GM18499 (cell line): ENCODE data around the gene PUSL1.

ENCODE experiments used
- ATAC-seq: cut with Tn5 transposase; IDR thresholded peaks from one replicate; pipeline ENCODE4 v1.9.1; 2021; ENCODE audit warnings: moderate number of reproducible peaks; ENCODE audit not compliant: insufficient read depth, unreplicated experiment

The PUSL1 gene

DNA sequence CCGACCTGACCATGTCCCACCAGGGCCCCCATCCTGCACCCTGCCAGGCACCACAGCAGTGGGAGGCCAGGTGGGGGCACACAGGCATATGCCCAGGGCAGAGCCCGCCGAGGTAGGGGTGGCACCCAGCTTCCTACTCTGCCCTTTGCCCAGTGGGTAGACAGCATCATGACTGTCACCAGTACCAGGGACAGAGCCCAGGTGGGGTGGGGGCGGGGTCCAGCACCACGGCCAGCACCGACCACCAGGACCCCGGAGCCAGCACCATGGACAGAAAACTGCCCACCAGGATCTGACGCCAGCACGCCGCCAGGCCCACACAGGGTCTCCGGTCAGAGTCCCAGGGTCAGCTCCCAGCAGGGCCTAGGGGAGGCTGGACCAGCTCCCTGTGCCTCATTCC is 26.4 kb downstream of the PUSL1 start:
- no peak for ATAC-seq

DNA sequence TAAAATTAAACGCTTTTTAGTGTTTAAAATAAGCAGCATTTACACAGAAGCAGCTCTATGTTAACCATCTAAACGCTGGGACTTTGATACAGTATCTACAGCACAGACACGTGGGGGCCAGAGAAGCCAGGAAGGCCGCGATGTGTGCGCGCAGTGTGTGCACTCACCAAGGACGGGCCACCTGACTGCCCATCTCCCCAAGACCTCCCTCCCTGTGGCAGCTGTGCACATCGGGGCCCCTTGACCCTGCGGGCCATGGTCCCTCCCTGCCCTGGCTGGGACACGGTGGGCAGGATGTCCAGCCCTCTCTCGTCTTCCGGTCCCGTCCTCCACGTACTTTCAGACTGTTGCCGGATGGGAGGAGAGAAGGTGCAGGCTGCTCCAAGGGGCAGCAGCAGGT is 26.9 kb downstream of the PUSL1 start:
- ATAC-seq: no peak

DNA sequence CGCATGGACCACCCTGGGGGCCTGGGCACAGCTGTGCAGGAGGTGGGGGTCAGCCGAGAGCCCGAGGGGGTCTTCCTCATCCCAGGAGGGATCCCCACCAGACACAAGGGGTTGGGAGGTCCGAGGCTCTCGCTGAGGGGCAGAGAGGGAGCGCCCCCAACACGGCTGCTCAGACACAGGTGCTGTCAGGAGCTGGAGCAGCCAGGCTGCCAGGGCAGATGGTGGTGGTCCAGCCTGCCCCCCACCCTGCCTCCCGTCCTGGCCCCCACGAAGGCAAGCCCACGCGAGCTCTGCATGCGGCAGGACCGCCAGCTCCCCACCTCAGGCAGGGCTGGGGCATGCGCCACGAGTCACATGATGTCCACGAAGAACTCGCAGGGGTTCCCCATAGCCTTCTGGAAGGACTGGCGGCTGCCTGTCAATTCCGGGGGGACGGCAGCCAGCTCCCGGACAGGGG is 27.4 kb downstream of the PUSL1 start:
- no peak for ATAC-seq

DNA sequence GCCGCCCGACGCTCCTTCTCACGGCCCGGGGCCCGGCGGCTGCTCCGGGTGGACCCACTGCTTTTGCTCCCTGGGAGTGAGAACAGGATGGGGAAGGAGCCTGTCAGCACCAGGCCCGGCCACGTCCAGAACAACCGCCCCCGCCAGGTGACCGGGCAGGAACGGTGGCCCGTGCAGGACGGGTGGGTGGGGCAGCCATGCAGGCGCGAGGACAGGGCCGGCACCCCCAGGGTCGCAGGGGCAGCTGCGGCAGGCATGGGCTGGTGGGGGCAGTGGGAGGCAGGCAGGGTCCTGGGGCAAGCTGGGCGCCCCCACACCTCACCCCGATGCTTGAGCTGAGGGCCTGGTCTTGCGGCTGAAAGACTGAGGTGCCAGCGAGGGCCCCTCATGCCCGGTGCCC is 28.0 kb downstream of the PUSL1 start:
- no peak for ATAC-seq

DNA sequence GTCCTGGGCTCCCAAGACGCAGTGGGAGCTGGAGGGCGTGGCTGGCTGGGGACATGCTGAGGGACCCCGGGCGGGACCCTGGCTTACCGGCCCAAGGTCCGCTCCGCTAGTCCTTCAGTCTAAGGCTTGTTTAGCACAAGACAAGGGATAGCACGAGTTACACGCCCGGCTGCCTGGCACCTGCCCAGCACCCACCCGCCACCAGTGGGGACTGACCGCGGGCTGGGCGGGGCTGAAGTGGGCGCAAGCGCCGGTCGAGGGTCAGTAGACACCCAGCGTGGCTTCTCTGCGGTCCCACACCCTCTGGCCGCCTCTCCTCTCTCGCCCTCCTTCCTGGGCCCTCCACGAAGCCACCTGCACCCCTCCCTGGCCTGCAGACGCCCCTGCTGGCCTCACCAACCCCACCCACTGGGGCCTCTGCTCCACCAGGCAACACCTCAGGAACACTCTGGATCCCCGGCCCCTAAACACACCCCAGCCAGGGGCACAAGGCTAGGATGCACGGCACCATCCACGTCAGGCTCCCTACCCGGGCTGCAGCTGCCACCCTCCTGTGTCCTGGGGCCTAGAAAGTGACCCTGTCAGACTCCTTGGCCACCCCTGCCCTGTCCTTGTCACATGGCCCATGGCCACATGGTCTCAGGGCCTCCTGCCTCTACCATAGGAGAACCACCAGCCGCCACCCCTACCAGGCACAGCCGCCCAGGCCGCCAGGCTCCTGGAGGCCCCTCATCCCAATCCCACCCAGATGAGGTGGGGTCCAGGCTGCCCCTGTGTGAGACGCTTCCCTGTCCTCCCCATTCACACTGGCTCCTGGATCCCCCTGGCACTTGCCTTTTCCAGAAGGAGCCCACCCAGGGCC is 28.8 kb downstream of the PUSL1 start:
- ATAC-seq: no peak

DNA sequence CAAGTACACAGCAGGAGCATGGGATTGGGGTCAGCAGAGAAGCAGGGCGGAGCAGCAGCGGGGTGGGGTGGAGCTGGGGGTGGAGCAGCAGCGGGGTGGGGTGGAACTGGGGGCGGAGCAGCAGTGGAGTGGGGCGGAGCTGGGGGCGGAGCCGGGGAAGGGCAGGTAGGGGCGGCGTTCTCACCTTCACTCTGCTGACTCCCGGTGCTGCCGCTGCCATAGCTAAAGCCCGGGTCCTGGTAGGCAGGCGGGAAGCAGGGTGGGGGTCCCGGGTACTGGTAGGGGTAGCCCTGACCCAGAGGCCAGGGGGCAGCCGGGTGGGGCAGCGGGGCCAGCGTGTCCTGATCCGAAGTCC is 29.4 kb downstream of the PUSL1 start:
- no peak for ATAC-seq

DNA sequence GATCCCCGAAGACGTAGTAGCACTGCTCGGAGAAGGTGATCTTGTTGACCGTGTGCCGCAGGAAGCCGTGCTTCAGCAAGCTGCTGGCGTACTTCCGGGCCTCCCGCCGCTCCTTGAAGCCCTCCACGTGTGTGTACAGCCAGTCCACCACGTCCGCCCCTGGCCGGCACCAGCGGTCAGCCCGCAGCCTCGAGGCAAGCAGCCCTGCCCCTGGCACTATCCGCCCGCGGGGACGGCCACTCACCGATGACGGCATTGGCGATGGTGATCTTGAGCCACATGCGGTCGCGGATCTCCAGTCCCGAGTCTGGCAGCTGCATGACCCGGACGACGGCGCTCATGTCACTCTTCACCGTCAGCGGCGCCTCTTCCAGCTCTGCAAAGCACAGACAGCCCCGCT is 29.9 kb downstream of the PUSL1 start:
- no peak for ATAC-seq

DNA sequence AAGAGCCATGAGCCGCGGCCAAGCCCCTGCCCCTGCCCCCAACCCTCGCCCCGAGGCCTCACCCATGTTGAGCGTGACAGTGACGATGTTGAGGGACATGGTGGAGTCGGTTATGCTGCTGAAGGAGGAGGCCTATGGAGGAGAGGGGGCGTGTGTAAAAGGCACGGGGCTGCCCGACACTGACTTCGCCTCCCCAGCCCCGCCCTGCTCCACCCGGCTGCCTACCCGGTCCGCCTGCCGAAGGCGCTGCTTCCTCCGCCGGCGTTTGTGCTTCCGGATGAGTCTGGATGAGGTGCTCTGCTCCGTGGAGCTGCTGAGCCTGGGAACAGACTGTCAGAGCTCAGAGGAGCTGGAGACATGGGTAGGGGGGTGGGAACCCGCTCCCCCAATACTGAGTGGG is 31.8 kb downstream of the PUSL1 start:
- ATAC-seq: no peak

DNA sequence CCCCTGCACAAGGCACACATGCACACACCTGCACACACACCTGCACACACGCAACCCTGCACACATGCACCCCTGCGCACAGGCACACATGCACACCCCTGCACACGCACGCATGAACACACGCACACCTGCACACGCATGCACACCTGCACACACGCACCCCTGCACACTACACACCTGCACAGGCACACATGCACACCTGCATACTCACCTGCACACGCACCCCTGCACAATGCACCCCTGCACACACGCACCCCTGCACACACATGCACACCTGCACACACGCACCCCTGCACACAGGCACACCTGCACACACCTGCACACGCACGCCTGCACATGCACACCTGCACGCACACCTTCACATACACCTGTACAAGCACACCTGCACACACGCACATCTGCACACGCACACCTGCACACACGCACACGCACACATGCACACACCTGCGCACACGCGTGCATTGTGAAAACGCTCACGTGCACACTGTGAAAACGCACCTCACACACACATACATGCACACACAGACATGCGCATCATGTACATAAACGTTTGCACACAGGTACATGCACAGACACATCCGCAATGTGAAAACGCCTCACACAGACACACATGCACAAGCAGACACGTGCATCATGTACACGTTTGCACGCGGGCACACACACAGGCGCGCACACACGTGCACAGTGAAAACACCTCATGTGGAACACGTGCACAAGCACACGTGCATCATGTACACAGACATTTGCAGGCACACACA is 32.6 kb downstream of the PUSL1 start:
- no peak for ATAC-seq

DNA sequence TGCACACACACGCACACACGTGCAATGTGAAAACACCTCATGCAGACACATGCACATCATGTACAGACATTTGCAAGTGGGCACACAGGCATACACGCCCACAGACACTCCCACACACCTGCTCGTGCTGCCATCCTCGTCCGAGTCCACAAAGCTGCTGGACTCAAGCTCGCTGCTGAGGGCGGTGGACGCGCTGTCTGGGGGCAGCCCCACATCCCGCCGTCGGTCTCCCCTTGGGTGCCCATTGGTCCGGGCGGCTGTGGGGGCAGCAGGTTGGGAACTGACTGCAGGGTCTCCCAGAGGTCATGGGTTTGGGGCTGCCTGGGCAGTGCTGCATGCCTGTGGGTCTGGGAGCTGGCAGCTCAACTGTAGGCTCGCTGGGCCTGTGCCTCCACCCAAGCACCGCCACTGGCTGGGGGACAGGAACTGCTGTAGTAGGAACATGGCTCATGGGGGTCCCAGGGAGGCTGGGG is 33.2 kb downstream of the PUSL1 start:
- no peak for ATAC-seq

DNA sequence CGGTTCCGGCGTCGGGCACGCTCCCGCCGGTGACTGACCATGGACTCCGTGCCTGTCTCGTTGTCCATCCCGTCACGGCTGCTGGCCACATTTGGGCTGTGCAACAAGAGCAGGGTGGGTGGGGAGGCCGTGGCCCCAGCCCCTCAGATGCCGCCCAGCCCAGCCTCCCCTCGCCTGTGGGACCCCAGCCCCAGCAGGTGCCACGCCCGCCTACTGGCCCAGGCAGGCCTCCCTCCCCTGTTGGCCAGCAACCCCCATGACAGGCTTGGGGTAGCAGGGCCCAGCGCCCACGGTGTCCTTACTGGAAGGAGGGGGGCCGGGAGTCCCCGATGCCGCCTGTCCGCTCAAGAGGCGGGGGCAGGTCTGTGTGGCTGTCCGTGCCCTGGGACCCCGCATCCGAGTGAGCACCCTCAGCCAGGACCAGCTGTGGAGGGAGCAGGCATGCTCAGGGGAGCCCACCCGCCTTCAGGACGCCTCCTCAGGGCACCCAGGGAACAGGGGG is 33.7 kb downstream of the PUSL1 start:
- no peak for ATAC-seq

DNA sequence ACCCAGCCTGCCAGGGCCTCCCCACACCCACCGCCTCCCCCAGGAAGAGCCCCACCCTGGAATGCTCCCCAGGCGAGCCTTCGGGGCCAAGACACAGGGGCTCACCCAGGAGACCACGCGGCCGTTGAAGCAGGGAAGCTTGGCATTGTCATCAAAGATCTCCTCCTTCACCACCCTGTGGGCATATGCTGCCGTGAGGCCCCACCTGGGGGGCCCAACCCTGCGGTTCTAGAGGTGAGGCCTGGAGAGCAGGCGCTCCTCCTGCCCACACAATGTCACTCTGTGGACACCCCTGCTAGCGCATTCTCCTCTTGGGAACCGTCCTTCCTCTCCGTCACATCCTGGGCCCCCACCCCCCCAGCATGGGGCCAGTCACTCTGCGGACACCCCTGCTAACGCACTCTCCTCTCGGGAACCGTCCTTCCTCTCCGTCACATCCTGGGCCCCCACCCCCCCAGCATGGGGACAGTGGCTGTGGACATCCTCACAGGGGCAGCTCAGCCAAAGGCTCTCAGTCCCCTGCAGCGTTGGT is 34.3 kb downstream of the PUSL1 start:
- no peak for ATAC-seq

DNA sequence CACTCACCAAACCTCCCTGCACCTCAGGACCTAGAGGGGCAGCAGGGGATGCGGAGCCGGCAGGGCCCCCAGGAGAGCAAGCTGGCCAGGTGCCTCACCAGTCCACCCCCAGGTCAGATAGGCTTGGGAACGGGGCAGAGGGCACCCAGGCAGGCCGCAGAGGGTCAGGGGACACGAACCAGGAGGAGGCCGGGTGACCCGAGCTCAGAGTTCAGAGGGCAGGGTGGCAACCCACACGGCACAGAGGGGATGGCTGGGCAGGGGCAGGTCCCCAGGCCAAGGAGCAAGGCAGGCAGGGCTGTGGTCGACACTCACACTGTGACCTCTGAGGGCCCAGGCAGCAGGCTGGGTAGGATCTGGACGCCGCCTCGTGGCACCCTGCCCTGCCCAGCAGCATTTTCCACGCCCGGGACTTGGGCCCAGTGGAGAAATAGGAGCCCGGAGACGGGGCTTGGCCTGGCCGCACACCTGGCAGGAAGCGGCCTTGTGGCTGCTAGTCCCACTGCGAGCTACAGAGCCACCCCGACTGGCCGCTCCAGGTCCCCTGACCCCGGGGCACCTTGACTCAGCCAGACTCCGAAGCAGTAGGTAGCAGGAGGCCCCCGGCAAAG is 35.5 kb downstream of the PUSL1 start:
- no peak for ATAC-seq

DNA sequence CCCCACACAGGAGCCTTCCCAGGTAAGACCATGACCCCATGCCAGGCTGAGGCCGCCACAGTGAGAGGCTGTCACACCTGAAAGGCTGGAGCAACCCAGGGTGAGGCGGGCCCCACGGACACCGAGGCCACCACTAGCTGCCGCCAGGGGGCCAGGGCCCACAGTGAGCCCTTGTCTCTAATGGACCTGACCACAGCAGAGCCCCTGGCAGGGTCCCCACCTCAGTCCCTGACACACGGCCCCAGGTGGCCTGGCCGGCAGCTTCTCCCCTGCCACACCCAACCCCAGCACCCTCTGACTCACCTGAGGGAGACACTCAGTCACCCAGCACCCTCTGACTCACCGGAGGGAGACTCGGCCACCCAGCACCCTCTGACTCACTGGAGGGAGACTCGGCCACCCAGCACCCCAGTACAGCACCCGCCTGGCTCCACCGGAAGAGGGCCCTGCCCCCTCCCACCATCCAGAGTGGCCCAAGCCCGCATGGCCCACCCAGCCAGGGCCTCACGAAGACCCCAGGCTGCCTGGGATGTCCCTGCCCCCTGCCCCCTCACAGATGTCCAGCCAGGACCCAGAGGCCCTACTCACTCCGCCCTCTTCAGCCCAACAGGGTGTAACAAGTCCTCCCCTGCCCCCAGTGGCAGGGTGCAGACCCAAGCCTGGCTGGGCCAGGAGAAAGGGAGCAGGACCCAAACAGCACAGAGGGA is 36.4 kb downstream of the PUSL1 start:
- no peak for ATAC-seq

DNA sequence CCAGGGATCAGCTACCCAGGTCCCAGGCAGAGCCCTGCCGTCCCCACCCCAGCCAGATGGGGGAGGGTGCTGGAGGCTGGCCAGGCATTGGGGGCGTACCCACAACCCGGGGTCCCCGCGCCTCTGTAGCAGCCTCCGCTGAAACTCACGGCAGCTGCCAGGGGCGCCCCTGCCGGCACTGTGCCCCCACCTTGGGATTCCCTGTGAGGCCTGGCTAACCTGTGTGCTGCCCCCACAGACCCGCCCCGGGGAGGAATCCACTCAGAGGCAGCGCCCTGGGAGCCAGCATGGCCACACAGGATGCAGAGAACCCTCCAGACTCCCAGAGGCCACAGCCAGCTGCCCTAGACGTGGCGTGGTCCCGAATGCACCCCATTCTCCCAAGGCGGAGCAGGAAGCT is 37.0 kb downstream of the PUSL1 start:
- ATAC-seq: no peak

DNA sequence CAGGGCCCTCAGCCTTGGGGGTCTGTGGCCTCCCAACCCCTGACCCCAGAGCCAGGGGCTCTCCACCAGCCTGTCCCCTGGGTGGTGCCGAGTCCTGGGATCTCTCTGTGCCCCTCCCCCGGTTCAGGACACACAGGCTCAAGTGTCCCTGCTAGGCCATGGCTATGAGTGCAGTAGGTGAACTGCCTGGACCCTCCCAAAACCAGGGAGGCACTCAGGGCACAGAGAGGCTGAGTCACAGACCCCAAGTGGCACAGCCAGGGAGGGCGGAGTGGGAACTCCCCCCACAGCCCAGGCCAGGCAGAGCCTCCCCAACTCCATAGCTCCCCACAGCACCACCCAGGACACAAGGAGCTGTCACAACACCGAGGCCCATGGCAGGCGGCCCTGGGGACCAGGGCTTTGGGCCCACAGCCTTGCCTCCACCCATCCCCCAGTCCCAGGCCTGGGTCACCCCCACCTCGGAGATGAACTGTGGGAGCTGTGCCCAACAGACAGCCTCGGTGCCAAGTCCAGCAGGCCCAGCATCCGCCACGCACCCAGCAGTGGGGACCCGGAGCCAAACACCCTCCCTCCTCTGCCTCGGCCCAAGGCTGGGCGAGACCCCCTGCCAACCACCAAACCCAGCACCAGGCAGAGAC is 37.6 kb downstream of the PUSL1 start:
- no peak for ATAC-seq

DNA sequence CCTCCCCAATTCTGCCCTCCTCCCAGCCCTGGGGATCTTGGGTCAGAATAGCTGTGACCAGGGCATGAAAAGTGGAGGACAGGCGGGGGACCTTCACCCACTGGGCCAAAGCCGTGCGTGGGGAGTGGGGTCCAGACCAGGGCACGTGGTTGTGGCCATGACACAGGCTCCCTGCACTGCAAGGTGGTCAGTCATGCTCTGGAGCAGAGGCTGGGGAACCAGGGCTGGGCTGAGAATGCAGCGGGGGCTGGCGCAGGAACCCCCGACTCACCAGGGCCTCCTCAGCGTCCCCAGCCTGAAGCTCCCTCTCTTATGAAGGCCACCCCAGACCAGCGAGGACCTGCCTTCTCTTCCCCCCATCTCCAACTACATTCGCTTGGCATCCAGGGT is 38.1 kb downstream of the PUSL1 start:
- ATAC-seq: no peak

DNA sequence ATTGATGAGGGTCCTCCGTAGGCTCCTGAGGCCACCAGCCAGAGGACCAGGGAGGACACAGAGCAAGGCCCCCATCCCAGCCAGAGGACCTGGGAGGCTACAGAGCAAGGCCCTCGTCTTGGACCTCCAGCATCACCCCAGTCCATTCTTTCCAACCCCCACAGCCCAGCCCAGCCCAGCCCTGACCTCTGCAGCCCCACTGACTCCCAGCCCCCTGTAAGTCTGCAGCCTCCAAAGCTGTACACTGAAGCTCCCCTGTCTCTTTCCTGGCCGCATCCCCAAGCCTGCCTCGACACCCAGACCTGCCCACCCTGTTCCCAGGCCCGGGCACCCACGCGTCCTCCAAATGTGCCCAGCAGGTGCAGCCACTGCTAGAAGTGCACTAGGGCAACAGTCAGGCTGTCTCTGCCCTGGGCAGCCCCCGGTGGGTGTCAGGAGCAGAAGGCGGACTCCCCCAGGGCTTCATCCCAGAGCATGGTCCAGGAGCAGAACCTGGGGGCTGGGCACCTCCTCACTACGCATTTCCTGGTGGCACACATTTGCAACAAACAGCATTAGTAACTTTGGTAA is 38.7 kb downstream of the PUSL1 start:
- ATAC-seq: no peak

DNA sequence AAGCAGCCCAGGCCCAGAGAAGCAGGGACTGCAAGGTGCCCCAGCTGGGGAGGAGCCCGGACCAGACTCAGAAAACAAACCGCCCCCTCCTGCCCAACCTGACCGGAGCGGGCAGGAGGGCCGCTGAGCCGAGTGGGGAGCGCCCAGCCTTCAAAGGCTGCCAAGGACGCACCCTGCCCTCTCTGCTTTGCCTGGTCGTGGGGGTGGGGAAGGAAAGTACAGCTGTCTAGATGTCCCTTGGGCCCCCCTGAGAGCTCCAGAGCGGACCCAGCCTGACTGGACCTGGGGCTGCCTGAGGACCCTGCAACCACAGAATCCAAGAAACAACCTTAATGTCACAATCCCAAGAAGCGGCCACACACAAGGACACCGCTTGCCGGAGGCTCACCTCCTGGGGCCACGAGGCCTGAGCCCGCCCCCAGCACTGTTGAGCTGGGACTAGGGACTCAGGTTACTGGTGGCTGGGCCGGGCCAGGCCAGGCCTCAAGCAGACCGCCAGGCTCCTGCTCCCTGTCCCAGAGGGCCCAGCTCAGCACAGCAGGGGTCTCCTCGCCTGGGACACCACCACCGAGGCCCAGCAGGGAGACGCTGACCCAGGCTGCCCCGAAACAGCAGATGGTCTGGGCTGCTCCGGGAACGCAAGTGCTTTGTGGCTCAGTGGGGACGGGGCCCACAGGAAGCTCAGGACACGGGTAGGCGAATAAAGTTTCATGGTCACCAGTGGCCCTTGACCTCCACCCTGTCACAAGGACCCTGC is 39.4 kb downstream of the PUSL1 start:
- ATAC-seq: no peak
